HepG2 (cell line): ENCODE measurements around the gene CAMTA1.

Experiments
- CTCF ChIP-seq: sonication (generic); formaldehyde crosslinking; IDR thresholded peaks from 2 replicates; pipeline ENCODE4 v1.5.0; 2020; ENCODE audit warnings: mild to moderate bottlenecking, missing genetic modification reagents, moderate library complexity
- SP1 ChIP-seq, 2 experiments: fragments of 450-650 bp in 1 of 2; sonication (generic) in 1 of 2; formaldehyde crosslinking in 1 of 2; IDR thresholded peaks; 2 replicates each; pipeline versions ENCODE4 v1.4.0 to v1.6.1; 2016 to 2020; ENCODE audit warnings: missing genetic modification reagents in 1 of 2
- TF ChIP-seq, protein P1 (sequence below): sonication (generic); formaldehyde crosslinking; IDR thresholded peaks from 2 replicates; pipeline ENCODE4 v1.4.0; 2020; ENCODE audit warnings: missing genetic modification reagents

- TF ChIP-seq, protein P1, sequence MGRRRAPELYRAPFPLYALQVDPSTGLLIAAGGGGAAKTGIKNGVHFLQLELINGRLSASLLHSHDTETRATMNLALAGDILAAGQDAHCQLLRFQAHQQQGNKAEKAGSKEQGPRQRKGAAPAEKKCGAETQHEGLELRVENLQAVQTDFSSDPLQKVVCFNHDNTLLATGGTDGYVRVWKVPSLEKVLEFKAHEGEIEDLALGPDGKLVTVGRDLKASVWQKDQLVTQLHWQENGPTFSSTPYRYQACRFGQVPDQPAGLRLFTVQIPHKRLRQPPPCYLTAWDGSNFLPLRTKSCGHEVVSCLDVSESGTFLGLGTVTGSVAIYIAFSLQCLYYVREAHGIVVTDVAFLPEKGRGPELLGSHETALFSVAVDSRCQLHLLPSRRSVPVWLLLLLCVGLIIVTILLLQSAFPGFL (CRISPR knock-in tag) = no peak
- TF ChIP-seq SP1 (IDR thresholded peaks at IDR 0.05) (no peak), SP1 (CRISPR knock-in tag; IDR thresholded peaks at IDR 0.05) (no peak), CTCF (CRISPR knock-in tag) (no peak)
Measured at GRCh38 chr1:6915999-6916565, 130.8 kb downstream of the CAMTA1 start.
